T1000 (cell line): ENCODE results near the gene CALR3.
"Not testable (repeated sequence)": the region's sequence is repeated elsewhere in the genome, so short reads cannot be mapped to it uniquely, and the experiment has no call there.

Experiments
- DNase-seq: peaks from one replicate; lab custom pipeline; 2025; ENCODE audit warnings: mixed read lengths; lab: John Stamatoyannopoulos, UW

Gene CALR3

GRCh38 chr19:16457954-16458331, 38.0 kb downstream of the CALR3 start:
- no peak for DNase-seq

DNA sequence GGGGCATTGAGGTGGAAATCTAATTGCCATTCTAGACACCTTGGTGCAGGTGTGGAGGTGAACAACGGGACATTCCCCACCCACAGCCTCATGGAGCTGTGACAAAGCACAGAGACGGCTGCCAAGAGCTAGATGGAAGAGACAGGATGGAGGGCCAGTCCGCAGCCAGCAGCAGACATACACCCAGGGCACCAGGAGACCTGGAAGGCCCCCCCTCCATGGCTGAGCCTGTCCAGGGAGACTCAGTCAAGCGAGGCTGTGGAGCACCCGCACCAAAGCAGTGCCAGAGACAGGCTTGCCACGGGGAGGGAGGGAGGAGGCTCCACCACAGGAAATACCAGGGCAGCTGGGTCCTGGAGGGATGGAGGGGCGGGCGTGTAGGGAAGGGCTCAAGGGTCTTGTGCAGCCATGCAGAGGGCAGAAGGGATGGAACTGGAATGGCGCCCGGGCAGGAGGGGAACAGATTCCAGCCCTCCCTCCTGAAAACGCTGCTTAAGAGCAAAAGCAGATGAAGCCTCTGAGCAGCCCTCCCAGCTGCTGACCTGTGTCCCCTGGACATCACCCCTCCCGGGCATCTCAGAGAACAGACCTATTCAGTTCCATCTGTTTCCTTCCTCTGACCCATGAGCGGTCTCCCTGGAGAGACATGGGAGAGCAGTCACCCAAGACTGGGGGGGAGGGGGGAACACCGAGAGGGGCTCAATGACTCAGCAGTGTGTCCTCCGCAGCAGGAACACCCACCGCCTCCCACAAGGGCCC, 38.6 kb downstream of the CALR3 start:
- no peak for DNase-seq

DNA sequence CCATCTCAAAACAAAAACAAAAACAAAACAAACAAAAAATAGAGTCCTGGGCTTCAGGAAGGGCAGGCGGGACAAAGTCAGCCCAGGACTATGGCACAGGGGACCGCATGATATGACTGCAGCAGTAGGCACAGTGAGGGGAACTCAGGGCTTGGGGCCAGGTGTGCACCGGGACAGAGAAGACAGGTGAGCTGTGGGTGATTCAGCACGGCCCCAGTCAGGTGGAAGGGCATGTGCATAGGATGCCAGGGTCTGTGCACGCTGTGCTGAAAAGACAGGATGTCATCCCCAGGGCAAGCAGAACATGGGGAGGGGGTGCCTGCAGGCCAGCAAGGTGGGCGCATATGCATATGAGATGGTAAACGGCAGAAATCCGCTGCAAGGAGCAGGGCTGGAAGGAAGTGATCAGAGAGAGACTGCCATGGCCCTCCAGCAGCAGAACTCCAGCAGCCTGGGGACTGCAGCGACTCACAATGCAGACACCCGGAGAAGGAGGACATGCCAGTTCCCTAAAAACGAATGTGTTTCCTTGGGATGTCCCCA, 39.2 kb downstream of the CALR3 start:
- no peak for DNase-seq

DNA sequence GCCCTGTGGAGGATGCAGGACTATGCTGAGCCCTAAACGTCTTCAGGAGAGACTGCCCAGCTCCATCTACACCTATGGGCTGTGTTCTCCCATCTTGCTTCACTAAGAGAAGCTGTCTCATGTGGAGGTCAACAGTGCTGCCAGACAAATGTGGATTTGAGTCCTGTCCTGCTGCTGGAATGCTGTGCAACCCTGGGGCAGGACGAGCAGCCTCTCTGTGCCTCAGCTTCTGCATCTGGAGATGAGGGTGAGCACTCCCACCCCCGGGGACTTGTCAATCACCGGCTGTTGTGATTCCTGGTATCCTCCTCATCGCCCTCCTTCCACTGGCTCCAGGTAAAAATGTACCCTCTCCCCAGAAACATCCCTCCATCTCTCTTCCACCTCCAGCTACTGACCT, 40.5 kb downstream of the CALR3 start:
- DNase-seq: no peak

DNA sequence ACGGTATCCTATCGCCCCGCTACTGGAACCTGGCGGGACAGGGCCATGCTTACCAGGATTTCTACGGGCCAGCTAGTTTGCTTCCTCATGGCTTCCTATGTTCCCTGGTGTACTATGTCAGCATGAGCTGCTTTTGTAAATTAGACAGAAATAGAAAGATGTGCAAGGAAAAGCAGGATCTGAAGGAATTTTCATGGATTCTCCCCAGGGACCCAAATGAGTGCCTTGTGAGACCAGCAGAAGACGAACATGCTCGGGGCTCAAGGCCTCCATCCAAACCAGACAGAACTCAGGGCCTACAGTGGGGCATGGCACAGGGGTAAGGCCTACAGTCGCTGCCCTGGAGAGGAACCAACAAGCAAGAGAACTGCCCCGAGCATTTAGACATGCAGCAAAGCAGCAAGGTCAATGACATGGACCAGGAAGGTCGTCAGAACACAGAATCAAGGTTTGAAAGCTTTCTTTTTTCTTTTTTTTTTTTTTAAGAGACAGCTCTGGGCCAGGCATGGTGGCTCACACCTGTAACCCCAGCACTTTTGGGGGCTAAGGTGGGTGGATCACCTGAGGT, 41.5 kb downstream of the CALR3 start:
- DNase-seq: no peak

DNA sequence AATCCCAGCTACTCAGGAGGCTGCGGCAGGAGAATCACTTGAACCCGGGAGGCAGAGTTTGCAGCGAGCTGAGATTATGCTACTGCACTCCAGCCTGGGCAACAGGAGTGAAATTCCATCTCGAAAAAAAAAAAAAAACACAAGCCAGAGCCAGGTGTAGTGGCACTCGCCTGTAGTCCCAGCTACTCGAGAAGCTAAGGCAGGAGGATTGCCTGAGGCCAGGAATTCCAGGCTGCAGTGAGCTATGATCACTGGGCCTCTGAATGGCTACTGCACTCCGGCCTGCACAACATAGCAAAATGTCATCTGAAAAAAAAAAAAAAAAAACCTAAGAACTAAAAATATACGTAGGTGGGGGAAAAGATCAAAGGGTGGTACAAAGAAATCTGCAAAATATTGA, 43.6 kb downstream of the CALR3 start:
- DNase-seq: no peak

- no peak for DNase-seq
Observed at GRCh38 chr19:16449330-16449961, 46.5 kb downstream of the CALR3 start.

DNA sequence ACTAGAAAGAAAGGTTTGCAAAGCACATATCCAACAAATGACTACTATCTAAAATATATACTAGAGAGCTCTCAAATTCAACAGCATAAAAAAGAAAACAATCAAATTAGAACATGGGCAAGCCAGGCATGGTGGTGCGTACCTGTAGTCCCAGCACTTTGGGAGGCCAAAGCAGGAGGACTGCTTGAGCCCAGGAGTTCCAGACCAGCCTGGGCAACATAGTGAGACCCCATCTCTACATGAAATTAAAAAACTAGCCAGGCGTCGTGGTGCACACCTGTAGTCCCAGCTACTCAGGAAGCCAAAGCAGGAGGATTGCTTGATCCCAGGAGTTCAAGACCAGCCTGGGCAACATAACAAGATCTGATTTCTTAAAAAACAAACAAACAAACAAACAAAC, 47.1 kb downstream of the CALR3 start:
- DNase-seq: not testable (repeated sequence)

DNA sequence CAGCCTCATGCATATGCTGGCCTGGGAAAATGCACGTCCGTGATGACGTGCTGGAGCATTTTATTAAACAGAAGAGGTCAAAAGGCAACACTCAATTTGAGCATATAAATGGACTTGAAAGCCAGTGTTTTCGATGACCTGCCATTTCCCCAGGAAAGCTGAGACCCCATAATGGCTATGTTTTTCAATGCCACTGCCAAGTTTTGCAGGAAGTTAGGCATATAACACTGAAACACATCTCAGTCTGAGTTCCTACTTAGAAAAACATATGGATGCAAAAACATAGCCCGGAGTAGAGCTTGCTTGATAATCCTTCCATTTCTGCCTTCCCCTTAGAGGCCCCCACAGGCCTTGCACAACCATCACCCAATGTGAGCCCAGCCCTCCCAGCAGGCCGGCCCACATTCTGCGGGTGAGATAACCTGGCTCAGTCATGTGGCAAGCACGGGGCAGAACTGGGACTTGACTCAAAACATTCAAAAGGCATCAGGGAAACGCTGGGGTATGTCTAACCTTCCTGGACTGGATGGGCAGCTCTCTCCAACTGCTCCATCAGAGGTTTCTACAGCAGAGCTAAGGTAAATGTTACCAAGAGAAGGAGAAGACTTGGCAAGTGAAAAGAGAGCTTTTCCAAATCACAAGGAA, 49.1 kb downstream of the CALR3 start:
- no peak for DNase-seq

- no peak for DNase-seq
Observed at GRCh38 chr19:16446108-16446723, 49.8 kb downstream of the CALR3 start.

GRCh38 chr19:16445238-16446107, 50.5 kb downstream of the CALR3 start:
- DNase-seq: no peak

GRCh38 chr19:16444269-16444600, 51.7 kb downstream of the CALR3 start:
- DNase-seq: no peak

DNA sequence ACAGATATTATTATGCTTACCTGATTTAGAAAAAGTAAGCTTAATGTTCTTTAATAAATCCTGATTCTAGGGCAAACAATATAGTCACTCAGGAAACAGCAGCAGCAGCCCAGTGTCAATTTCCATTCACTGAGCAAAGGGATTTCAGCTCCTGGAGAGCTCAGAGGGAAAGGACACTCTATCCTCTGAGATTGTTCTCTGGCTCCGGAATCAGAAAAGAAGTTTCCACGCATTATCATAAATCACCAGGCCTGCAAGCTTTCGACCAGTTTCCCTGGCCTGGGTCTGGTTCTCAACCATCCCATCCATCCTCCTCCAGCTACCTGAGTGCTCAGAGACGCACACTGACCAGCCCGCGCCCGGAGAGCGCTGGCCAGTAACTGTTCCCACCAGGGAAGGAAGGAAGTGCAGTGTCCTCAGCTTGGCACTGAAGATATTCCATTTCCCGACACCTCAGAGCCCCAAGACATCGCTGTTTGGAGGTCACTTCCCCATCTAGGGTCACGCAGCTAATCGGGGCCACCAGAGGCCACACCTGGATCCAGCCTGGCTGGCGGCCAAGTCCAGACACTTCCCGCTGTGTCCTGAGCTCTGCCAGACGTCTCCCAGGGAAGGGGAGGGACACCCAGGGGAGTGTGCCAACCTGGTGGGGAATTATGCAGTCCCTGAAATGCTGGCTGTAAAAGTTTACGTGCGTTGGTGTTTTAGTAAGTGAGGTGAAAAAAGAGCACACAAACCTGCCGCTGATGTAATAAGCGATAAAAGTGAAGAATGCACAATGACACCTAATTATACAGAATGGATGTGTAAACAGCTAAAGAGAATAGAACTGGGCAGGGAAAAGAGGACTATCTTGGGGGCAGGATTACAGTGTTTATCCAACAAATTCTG, 53.3 kb downstream of the CALR3 start:
- DNase-seq: no peak

DNA sequence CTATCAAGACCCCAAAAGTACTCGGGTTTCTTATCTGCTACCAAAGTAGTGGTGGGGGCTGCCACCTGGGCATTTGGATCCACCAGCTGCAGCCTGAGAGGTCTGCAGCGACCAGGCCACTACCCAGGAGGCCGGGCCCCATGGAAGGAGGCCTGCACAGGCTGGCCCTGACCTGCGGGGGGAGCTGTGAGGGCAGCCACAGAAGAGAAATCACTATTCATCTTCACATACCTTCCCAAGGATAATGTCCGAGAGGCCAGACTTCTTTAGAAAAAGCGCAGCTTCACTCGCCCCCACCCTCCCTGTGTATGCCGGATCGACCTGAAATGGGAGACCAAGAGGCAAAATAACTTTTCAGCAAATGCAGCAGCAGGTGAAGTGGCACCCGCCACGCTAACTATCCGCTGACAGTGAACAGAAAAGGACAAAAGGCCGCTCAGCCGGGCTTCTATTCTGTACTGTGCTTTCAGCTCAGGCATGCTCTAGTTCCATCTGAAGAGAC, 54.3 kb downstream of the CALR3 start:
- no peak for DNase-seq

- DNase-seq: no peak
Observed at GRCh38 chr19:16436780-16437332, 59.1 kb downstream of the CALR3 start.

GRCh38 chr19:16435999-16436650, 59.8 kb downstream of the CALR3 start:
- DNase-seq: no peak

DNA sequence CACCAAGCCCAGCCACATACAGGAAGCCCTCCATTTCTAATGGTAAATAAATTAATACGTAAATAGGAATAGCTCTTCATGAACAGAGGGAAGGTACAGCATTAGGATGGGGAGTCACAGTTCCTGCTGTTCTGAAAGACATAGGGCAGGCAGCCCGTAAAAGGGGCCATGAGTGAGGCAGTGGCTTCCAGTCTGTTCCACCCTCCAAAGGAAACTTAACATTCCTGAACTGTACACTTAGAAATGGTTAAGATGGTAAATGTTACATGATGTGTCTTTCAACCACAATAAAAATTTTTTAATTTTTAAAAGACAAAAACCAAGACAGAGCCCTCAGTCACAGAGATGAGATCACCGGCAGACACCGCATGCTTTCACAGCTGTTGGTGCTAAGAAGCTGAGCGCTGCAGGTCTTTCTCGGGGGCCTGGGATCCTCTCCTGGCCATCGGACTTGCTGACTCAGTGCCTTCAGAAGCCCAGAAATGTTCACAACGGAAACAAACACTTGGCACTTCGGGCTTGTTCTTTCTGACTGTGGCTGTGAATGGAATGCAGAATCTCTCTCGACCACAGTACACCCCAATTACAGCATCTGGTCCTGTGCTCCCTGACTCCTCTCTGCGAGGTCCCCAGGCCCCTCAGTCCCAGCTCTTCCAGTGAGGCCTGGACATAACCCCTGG, 60.6 kb downstream of the CALR3 start:
- DNase-seq: no peak

DNA sequence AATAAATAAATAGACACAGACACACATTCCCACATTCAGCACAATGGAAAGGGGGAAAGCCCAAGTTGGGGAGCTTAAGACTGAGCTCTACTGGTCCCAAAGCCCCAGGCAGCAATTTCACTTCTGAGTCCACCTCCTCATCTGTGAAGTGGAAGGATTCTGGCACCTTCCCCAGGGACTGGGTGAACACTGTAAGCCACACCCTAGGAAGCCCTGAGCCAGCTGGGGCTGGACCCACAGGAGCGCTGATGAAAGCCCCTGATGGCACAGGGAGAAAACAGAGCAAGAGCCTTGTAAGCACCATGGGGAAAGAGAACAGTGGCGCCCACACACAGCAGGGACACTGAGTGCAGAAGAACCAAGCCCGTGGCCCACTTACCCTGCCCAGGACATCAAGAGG, 62.0 kb downstream of the CALR3 start:
- no peak for DNase-seq

GRCh38 chr19:16429759-16430091, 66.2 kb downstream of the CALR3 start:
- no peak for DNase-seq
